NCI-H774 (cell line): Measurements from ENCODE around the gene HINFP.
"Not testable (repeated sequence)": the region's sequence is repeated elsewhere in the genome, so short reads cannot be mapped to it uniquely, and the experiment has no call there.

Experiments used
- DNase-seq: peaks from one replicate; lab custom pipeline; 2025; lab: John Stamatoyannopoulos, UW

Gene HINFP

DNA sequence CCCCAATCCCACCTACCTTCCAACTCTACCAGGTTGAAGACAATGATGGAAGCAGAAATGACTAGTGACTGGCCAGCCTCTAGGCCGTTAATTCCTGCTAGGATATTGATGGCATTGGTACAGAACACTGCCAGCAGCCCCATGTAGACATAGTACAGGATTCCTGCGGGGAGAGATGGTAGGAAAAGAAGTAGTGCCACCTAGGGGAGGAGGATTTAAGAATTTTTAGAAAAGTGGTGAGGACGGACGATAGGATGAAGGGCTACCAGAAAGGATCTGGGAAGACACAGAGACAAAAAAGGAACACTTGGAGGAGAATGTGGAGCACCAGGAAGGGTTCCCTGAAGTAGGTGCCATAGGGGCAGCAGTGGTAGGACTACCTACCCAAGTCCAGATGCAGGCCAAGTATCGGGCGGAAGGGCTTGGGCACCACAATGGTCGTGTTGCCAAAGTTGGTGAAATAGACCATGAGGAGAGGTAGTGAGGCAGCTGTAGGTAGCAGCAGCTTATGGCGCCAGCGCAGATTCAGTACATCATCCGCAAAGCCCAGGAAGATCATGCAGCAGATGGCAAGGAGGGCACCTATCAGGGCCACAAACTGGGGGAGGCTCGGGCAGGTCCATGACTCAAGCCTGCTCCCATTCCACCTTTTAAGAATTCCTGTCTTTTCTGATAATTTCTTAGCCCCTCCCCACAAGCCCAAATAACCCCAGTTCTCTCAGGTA lies 21.0 kb upstream of the HINFP start:
- no peak for DNase-seq

DNA sequence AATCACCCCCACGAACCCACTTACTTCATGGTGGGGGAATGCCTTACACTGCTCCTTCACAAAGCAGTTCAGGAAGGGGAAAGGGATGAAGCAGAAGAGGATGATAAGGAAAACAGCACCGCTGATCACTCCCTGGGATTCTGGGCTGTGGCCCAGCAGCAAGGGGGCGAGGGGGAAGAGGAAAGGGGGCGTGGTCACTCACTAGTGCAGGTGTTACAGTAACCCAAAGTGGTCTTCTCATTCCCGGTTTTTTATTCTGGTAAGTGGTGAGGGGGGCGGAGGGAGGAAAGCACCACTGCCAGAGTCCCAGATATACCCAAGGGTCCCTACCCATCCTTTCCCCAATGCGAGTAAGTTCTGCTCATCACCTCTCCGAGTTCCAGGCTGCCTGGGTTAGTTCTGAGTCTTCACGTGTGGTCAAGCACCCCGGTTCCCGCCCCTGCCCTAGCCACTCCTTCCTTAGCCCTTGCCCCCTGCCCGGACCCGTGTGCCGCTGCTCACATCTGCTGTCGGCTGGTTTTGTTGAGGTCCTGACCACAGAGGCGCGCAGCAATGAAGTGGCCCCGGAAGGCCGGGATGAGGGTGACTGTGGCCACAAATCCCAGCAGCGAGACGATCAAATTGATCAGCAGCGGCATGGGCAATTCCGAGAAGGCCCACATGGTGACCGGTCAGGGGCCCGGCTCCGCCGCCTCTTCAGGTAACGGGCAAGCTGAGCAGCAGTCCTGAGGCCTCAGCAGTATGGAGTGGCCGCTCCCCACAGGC lies 20.2 kb upstream of the HINFP start:
- DNase-seq, result no peak

DNA sequence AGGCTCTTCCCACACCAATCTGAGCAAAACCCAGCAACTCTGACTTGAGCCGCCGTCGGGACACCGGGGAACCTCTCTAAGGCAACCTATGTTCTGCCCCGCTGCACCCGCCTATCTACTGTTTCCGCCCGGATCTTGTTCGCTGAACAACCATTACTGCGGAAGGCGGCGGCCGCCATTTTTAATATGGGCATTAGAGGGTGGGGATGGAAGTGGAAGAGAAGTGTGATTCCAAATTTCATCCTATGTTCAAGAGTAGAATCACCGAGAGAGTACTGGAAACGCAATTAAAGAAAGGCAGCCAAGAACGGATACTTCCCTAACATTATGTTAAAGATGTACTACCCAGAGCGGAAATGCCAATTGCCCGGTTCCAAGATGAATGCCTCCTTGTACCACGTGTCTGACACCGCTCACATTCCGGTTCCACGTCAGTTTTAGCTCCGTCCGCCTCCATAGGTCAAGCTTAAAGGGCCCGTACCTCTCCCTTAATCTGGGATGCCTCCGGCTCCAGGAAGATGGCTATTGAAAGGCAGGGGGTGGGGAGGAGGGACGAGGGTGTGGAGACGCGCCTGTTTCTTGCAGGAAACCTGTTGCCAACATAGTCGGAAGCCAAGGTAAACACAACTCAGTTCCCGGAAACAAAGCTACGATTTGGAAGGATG lies 19.5 kb upstream of the HINFP start, which contains the start of gene DPAGT1:
Gene DPAGT1, minus strand, starts transcription at position 95 of the 665 bp plus-strand sequence. CDS start 198 bp downstream, outside the sequence.
- peak; percentile 95 for DNase-seq

DNA sequence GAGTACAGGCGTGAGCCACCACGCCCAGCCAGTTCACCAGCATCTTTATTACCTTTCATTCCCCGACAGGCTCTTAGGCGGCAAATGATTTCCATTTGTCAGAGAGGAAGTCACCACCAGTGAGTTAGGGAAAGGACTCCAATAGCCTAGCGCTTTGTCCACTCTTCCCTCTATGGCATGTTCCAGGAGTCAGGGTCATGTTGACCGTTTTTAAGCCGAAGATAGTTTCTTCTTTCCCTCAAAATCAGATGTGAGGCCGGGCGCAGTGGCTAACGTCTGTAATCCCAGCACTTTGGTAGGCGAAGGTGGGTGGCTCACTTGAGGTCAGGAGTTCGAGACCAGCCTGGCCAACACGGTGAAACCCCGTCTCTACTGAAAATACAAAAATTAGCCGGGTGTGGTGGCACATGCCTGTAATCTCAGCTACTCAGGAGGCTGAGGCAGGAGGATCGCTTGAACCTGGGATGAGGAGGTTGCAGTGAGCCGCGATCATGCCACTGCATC lies 18.2 kb upstream of the HINFP start:
- DNase-seq, result not testable (repeated sequence)

DNA sequence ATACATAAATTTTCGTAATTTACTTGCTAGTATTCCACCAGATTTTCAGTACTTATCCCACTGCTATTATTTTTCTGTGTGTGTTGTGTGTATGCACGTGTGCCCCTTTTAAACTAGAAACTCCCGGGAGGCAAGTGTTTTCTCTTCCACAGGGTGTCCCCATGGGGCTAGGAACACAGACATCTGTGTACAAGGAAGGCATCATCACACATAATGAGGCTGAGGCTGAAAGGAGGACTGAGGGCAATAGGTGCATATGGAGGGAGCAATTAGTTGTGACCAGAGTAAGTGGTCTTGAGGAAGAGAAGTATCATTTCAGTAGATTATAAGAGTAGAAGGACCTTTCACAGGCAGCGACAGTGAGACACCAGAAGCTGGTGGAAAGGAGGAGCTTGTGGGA lies 17.6 kb upstream of the HINFP start:
- DNase-seq, result no peak

DNA sequence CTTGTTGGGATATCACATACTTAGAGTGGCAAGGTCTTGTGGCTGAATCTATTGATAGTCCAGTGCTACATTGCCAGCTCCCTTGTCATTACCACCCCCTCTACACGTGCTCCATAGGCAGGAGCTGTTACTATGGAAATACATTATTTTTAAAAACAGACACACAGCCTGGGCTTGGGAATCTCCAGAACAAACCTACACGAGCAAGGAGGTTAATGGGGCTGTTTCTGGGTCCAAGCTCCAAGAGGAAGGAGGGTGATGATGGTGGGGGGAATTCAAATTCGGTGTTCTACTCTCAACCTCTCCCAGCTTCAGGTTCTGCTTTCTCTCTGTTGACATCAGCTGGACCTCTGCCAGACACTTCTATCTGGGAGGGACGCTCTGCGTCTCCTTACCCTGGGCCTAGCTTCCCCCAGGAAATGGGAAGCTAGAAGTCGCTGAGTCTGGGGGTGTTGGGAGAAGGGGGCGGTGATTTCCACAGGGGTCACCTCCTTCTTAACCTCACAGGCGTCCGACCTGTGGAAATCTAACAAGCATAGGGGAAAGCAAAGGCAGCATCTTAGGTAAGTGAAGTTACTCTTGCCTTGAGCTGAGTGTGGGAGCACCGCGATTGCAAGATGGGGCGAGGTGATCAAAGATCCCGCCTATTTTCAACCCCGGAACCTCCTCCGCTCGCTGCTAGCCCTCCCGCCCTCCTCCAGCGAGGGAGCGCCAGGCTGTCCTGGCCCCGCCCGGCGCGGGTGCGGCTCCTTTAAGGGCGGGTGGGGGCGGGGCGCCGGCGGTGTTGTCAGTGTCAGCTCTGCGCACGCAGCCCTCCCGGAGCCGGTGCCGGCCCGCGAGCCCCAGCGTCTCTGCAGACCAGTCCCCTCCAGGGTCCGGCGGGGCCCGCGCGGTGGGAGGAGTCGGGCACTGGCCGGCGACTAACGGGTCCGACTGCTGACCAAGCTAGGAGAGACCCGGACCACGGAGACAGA lies 14.5 kb upstream of the HINFP start, which contains the start of gene C2CD2L:
Gene C2CD2L, plus strand, starts transcription at position 781 of the 974 bp plus-strand sequence. CDS start 398 bp downstream, outside the sequence.
- DNase-seq, result peak; percentile 90

DNA sequence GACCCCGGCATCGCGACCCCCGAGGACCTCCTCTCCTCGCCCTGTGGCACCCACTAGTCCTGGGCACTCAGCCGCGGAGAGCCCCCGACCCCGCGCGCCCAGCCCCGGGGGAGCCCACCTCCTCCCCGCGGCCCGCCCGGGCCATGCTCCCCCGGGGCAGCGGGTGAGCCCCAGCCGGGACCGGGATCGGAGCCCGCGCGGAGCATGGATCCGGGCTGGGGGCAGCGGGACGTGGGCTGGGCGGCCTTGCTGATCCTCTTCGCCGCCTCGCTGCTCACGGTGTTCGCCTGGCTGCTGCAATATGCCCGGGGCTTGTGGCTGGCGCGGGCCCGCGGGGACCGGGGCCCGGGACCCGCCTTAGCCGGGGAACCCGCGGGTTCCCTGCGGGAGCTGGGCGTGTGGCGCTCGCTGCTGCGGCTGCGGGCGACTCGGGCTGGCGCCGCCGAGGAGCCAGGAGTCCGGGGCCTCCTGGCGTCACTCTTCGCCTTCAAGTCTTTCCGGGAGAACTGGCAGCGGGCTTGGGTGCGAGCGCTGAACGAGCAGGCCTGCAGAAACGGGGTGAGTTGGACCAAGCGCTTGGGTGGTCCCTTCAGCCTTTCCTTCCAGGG lies 13.7 kb upstream of the HINFP start:
- DNase-seq, result no peak

DNA sequence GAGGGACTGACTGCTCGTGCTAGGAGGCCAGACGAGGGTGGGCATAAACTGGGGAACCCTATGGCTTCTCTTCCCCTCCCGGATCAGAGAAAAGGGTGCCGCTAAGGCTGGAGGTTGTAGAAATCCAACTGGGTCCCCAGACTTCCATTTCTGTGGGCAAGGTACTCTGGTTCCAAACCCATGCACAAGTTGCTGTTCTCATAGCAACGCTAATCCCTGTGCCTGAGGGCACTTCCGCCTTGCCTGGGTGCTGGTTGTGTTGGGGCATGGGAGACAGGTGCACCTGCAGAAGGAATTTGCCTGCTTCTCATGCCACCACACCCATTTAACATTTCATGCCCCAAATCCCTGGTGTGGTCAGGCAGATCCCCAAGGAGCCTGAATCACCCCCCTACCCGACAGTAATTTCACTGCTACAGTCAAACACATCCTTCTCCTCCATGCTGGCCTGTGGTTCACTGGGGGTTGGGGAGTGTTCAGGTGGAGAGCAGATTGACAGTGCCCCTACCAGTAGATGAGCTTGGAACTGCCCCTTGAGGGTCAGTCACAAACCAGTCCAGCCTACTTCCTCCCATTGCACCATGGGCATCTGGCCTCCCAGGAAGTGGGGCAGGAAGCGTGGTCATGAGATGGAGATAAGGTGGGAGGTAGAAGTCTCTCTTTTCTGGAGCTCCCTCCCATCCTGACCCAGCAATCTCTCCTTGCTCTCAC lies 13.1 kb upstream of the HINFP start:
- peak; percentile 41 for DNase-seq

DNA sequence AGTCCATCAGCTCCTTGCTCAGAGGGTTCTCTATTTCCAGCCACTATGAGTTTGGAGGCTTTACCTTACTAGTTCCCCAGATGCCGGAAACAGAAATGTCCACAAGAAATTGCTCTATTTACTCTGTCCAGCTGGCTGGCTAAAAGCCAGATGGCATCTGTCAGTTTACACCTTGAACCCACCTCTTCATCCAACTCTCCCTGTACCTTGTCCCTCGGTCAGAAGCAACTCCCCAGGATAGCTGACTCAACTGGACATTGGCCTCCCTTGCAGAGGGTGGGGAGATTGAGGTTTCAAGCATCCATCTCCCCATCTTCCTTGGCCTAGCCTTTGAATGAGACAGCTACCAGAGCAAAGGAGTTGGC lies 12.5 kb upstream of the HINFP start:
- DNase-seq, result no peak

DNA sequence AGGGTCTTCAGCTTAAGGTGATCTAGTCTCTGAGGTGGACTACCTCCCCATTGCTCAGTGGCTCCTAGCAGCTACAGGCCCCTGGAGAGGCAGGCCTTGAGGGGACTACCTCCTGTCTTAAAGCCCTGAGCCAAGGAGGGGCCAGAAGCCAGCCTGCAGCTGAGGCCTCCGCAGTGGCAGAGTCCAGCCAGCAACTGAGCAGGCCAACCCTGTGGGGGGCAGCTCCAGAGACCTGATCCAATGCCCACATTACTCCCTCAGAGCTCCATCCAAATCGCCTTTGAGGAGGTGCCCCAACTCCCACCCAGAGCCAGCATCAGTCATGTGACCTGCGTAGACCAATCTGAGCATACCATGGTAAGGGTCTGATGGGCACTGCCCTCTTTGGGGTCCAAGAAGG lies 11.5 kb upstream of the HINFP start:
- DNase-seq, result no peak

DNA sequence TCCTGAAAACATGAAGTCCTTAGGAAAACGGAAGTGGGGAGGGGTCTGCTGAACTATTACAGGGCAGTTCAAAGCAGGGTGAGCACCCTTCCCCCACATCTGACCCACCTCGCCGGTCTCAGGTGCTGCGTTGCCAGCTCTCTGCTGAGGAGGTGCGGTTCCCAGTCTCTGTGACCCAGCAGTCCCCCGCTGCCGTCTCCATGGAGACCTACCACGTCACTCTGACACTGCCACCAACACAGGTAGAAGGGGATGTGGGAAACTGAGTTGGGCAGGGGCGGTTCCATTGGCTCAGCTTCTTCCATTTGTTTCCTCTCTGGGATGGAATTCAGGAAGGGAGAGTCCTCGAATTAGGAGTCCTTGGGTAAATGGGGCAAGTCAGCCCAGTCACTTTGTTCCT lies 10.9 kb upstream of the HINFP start:
- DNase-seq, result no peak

DNA sequence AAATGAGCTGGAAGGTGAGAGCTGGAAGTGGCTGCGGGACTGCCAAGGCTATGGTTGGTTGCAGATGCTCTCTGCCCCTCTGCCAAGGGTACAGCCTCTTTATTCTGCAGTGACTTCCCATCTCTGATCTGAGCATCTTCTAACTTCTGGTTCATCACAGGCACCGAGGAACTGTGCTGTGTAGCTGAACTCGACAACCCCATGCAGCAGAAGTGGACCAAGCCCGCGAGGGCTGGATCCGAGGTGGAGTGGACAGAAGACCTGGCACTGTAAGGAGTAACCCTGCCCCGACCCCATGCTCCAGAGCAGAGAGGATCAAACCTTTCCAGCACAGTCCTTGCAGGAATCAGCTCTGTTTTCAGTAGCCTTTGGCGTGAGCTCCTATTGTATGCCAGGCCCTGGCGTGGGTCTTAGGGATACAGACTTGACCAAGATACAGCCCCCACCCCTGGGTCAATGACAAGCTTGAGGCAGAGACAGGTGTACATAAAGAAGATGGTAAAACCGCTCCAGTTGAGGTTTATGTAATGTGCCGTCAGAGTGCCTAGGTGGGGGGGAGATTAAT lies 9.9 kb upstream of the HINFP start:
- no peak for DNase-seq

DNA sequence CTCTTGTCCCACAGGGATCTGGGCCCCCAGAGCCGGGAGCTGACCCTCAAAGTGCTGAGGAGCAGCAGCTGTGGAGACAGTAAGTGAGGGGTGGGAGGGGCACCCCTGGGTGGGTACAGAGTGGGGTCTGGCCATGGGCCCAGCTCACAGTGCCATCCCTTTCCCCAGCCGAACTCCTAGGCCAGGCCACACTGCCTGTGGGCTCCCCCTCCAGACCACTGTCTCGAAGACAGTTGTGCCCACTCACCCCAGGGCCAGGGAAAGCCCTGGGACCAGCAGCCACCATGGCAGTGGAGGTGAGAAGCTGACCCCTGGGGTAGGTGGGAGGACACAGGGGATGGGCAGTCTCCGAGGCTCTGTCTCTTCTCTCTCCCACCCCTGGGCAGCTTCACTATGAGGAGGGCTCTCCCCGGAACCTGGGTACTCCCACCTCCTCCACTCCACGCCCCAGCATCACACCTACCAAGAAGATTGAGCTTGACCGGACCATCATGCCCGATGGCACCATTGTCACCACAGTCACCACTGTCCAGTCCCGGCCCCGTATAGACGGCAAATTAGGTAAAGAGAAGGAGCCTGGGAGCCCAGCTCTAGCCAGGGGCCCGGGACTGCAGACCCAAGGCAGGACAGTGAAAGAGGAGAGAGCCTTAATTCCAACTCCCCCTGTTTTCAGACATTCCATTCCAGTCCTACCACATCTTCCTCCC lies 8.9 kb upstream of the HINFP start:
- no peak for DNase-seq

DNA sequence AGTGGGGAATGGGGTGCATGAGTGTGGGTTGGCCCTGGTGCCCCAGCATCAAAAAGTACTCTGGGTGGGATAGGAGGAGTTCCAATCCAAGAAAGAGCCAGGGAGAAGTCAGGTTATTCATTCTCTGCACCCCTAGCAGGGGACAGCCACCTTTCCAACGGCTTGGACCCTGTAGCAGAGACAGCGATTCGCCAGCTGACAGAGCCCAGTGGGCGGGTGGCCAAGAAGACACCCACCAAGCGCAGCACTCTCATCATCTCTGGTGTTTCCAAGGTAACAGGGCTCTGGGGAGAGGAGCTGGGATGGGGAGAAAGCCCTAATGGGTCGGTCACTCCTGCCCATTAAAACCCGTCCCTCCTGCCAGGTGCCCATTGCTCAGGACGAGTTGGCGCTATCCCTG lies 7.7 kb upstream of the HINFP start:
- no peak for DNase-seq

DNA sequence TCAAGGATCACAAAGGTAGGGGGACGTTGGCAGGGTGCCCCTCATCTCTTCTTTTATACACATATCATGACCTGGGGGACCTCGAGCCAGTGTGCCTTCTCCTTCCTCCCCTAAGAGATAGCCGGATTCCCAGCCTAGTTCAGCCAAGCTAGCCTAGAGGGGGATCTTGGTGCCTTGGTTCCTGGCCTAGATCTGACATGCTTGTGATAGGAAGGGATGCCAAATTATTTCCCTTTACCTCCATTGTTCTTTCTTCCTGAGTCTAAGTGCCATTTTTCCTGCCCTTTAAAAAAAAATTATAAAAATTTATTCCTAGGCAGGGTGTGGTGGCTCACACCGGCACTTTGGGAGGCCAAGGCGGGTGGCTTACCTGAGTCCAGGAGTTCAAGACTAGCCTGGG lies 7.0 kb upstream of the HINFP start:
- no peak for DNase-seq

DNA sequence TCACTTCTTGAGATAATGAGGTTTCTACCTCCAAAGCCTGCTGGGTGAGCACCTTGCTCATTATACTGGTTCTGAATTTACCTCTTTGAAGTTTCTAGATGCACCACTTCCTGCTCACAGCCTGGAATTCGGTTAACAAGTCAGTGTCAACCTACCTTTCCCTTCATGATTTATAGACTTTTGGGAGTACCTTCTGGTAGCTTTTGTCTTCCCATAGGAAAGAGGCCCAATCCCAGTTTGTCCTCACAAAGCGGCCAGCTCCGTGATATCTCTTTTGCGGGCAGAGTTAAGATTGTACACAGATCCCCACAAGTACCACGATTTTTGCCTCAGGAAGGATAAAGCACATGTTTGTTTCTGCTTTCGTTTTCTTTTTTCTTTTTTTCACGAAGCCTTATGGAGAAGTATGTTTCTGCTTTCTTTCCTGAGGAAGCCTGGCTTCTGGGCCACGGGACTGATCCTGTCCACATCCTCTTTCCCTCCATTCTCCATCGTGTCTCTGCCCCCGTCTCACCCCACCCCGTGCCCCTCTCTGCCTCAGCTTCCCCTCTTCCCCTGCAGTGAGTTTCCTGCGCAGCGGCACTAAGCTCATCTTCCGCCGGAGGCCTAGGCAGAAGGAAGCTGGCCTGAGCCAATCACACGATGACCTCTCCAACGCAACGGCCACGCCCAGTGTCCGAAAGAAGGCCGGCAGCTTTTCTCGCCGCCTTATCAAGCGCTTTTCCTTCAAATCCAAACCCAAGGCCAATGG lies 5.7 kb upstream of the HINFP start:
- DNase-seq, result no peak

DNA sequence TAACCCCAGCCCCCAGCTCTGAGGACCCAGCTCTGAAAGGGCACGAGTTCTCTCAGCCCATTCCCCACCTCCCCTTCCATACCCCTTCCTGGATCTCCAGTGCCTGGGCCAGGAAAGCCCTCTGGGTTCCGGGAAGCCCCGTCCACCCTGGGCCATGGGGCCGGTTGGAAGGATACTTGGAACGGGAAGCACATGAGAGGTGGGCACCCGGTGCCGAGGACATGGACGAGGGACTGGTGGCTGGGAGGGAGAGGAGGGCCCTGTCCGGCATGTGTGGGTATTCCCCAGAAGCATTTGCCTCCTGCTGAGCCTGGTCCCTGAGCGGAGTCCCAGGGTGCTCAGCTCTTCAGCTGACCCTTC lies 5.2 kb upstream of the HINFP start:
- DNase-seq, result no peak

DNA sequence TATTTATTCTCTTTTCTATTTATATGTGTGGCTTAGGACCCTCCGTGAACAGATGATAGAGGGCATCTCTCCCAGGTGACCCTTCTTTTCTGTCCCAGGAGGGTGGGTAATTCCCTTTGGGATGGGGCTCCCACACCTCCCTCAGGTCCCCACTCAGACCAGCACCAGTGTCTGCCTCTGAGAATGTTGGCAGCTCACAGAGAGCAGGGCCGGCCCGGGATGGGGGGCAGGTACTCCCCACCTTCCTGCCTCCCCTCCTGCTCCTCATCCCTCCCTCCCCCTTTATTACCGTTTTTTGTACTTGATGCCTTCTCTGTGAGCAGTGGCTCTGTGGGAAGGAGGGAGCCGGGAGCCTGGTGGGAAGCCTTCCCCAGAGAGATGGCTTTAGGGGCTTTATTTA lies 4.8 kb upstream of the HINFP start:
- no peak for DNase-seq
